ENCODE data around the gene SHB.

DNA sequence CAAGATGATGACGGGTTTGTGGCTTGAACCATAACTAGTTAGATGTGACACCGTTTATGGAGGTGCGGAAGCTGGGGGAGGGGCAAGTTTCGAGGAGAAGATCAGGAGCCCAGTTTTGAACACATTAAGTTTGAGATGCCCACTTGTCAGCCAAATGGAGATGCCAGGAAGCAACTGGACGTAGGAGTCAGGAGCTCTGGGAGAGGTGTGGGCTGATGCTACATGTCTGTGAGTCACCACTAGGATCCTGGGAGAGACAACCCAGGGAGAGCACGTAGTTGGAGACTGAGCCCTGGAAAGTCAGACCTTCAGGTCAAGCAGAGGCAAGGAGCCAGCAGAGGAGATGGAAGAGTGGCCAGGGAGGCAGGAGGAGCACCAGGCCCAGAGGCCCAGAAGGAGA, 116.3 kb downstream of the SHB start:
- no peak for TF ChIP-seq CTCF (optimal IDR thresholded peaks at IDR 0.05 in 1 of 3, IDR thresholded peaks at IDR 0.05 in 1 of 3, conservative IDR thresholded peaks at IDR 0.05 in 1 of 3; ENCODE audit: extremely low read depth in 1 of 3, insufficient read depth in 2 of 3, low read length in 3 of 3)
- TF ChIP-seq EZH2 (IDR thresholded peaks at IDR 0.05; ENCODE audit: low read length), result no peak
